Transverse colon (tissue), 4 donors: ENCODE data around the gene PCNX1.

Source experiments
- CTCF ChIP-seq, 5 experiments: fragments of 200-600 bp in 3 of 5; fragments of 450-650 bp in 2 of 5; sonication (generic) in 3 of 5; IDR thresholded peaks; 1 replicate in 2 of 5; 2 replicates in 3 of 5; pipeline ENCODE4 v1.5.1; 2016 to 2017; ENCODE audit warnings: antibody characterized with exemption in 5 of 5, inconsistent platforms in 3 of 5, mild to moderate bottlenecking in 2 of 5, moderate library complexity in 1 of 5
- POLR2AphosphoS5 ChIP-seq, 3 donors: sonication (generic); formaldehyde crosslinking; IDR thresholded peaks; one replicate each; pipeline ENCODE4 v1.6.1; 2016; ENCODE audit warnings: antibody characterized with exemption in 3 of 3

- no peak for TF ChIP-seq CTCF (IDR thresholded peaks at IDR 0.05)
- TF ChIP-seq POLR2AphosphoS5 (IDR thresholded peaks at IDR 0.05) = no peak
These were observed 91.9 kb downstream of the PCNX1 start for GRCh38 chr14:70999117-70999516.
